ENCODE measurements around the gene C9orf72.

DNA sequence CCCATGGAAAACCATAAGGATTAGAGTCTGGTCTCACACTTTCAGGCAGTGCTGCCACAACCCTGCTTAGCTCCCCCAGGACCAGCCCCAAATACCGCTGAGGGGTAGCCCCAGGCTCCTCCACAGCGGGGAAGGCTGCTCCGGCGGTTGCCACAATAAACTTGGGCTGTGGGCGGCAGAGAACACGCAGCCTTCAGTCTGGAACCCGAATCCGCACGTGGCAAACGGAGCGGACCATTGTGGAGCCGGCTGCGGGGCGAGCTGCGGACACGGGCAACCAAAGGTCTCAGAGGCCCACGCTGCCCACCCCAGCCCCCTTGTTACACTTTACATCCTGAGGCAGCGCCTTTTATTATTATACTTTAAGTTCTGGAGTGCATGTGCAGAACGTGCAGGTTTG lies 37.3 kb upstream of the C9orf72 start:
- TF ChIP-seq, protein P1, sequence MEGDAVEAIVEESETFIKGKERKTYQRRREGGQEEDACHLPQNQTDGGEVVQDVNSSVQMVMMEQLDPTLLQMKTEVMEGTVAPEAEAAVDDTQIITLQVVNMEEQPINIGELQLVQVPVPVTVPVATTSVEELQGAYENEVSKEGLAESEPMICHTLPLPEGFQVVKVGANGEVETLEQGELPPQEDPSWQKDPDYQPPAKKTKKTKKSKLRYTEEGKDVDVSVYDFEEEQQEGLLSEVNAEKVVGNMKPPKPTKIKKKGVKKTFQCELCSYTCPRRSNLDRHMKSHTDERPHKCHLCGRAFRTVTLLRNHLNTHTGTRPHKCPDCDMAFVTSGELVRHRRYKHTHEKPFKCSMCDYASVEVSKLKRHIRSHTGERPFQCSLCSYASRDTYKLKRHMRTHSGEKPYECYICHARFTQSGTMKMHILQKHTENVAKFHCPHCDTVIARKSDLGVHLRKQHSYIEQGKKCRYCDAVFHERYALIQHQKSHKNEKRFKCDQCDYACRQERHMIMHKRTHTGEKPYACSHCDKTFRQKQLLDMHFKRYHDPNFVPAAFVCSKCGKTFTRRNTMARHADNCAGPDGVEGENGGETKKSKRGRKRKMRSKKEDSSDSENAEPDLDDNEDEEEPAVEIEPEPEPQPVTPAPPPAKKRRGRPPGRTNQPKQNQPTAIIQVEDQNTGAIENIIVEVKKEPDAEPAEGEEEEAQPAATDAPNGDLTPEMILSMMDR (conservative IDR thresholded peaks at IDR 0.05): no peak
- no peak for TF ChIP-seq ZFX (IDR thresholded peaks at IDR 0.05)
